Measurements from ENCODE around the gene MCOLN1. TPM values are rescaled to one million over a fixed set of nuclear protein-coding genes. Genes with fewer than 3 reads are reported as not detected.
"Not testable (repeated sequence)": the region's sequence is repeated elsewhere in the genome, so short reads cannot be mapped to it uniquely, and the experiment has no call there.

Gene MCOLN1
- total and polyA plus RNA-seq, 9 of the 15 experiments (the other 6 are each of a cell fraction or from before 2014, with no cell fraction given), result 0.25 to 15.4 (median 7.1) TPM

DNA sequence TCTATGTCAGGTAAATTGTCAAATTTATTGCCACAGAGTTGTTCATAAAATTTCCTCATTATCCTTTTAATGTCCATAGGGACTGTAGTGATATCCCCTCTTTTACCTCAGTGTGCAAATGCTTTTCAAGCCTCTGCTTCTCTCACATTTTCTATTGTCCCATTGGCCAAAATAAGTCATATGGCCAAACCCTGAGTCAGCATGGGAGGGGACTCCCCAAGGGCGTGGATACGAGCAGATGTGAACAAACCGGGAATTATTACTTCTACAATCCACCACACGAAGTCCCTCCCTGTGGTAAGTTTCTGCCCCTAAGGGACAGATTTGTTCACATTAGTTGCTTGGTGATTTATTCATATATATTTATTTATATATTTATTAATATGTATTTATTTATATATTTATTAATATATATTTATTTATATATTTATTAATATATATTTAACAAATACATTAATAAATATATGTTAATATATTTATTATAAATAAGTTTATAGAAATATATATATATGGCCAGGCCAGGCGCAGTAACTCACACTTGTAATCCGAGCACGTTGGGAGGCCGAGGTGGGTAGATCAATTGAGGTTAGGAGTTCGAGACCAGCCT, 53.1 kb downstream of the MCOLN1 start (continued):
- peak; percentile 78 for TF ChIP-seq RAD51 (IDR thresholded peaks at IDR 0.05; ENCODE audit: borderline replicate concordance, low read depth)
- TF ChIP-seq CHD1 (IDR thresholded peaks at IDR 0.05; ENCODE audit: low read length), result no peak
- TF ChIP-seq MAFG (tag; conservative IDR thresholded peaks at IDR 0.05), result peak; percentile 76
- TF ChIP-seq, protein P1, sequence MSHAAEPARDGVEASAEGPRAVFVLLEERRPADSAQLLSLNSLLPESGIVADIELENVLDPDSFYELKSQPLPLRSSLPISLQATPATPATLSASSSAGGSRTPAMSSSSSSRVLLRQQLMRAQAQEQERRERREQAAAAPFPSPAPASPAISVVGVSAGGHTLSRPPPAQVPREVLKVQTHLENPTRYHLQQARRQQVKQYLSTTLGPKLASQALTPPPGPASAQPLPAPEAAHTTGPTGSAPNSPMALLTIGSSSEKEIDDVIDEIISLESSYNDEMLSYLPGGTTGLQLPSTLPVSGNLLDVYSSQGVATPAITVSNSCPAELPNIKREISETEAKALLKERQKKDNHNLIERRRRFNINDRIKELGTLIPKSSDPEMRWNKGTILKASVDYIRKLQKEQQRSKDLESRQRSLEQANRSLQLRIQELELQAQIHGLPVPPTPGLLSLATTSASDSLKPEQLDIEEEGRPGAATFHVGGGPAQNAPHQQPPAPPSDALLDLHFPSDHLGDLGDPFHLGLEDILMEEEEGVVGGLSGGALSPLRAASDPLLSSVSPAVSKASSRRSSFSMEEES (CRISPR knock-in tag; IDR thresholded peaks at IDR 0.05), result no peak
- TF ChIP-seq TAF9B (IDR thresholded peaks at IDR 0.05; ENCODE audit: partially characterized antibody), result no peak

DNA sequence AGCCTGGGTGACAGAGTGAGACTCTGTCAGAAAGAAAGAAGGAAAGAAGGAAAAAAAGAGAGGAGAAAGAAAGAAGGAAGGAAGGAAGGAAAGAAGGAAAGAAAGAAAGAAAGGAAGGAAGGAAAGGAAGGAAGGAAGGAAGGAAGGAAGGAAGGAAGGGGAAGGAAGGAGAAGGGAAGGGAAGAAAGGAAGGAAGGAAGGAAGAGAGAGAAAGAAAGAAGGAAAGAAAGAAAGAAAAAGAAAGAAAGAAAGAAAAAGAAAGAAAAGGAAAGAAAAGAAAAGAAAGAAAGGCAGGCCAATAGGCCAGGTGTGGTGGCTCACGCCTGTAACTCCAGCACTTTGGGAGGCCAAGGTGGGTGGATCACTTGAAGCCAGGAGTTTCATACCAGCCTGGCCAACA, 55.0 kb downstream of the MCOLN1 start:
- H3K9ac ChIP-seq (ENCODE audit: insufficient read depth in 1 of 2, low read depth in 2 of 2, low read length in 2 of 2); H3K4me1 ChIP-seq (replicated peaks in 1 of 2; ENCODE audit: control insufficient read depth in 2 of 2, insufficient read depth in 2 of 2, low read length in 2 of 2); H3K4me3 ChIP-seq; H3K4me2 ChIP-seq (ENCODE audit: insufficient read depth, low read length); in situ Hi-C loops (cut with MboI); H3K9me3 ChIP-seq (replicated peaks; ENCODE audit: control insufficient read depth, insufficient read depth, low read depth, low read length); intact Hi-C loops (cut with micrococcal nuclease); ATAC-seq; H3K9me1 ChIP-seq (ENCODE audit: control insufficient read depth, insufficient read depth, low read length); H2AFZ ChIP-seq (ENCODE audit: low read depth, low read length); CTCF ChIA-PET (ENCODE audit: low intra/inter-chr PET ratio); POLR2A ChIA-PET; H3K79me2 ChIP-seq (ENCODE audit: control insufficient read depth, insufficient read depth, low read length); H3K36me3 ChIP-seq (ENCODE audit: control insufficient read depth, insufficient read depth, low read length); H3K27ac ChIP-seq (ENCODE audit: extremely low read depth, low read depth, low read length); DNase-seq (ENCODE audit: extremely low read depth in 1 of 4, low spot score in 3 of 4); FAIRE-seq; H4K20me1 ChIP-seq (replicated peaks; ENCODE audit: control insufficient read depth, insufficient read depth, low read length); BruUV-seq (replicated peaks): not testable (repeated sequence)
- WGBS (ENCODE audit: insufficient coverage, low coverage, missing lambda C conversion rate), result 11% methylated on average over 1 of the region's 1 CpG
- TF ChIP-seq, protein P2, sequence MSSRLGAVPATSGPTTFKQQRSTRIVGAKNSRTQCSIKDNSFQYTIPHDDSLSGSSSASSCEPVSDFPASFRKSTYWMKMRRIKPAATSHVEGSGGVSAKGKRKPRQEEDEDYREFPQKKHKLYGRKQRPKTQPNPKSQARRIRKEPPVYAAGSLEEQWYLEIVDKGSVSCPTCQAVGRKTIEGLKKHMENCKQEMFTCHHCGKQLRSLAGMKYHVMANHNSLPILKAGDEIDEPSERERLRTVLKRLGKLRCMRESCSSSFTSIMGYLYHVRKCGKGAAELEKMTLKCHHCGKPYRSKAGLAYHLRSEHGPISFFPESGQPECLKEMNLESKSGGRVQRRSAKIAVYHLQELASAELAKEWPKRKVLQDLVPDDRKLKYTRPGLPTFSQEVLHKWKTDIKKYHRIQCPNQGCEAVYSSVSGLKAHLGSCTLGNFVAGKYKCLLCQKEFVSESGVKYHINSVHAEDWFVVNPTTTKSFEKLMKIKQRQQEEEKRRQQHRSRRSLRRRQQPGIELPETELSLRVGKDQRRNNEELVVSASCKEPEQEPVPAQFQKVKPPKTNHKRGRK (tag; IDR thresholded peaks at IDR 0.05), result peak; percentile 97
- peaks cover 5 to 30% of the 10 kb centered on the region in 2 experiments for H3K27me3 ChIP-seq (ENCODE audit: control insufficient read depth in 2 of 2, insufficient read depth in 2 of 2, low read length in 2 of 2)

Data from K562 (cell line).